Endothelial cell of umbilical vein (primary cell): ENCODE data around the gene TTC9. TPM values are rescaled to one million over a fixed set of nuclear protein-coding genes. Genes with fewer than 3 reads are reported as not detected.

Source experiments
- BruUV-seq: library from RNA; stranded (reverse); fragments of 400-500 nt; replicated peaks from 2 replicates; lab custom pipeline; 2021; lab: Mats Ljungman, UMichigan
- CTCF ChIA-PET: fragments of 300-600, 350-600 bp; sonication (Branson Sonifier 250); formaldehyde crosslinking; loops from one replicate; lab custom pipeline; 2021; ENCODE audit warnings: antibody characterized with exemption, inconsistent platforms; lab: Charles Lee
- POLR2A ChIA-PET: fragments of 300-600, 350-600 bp; sonication (Branson Sonifier 250); formaldehyde crosslinking; loops from one replicate; lab custom pipeline; 2021; ENCODE audit warnings: antibody characterized with exemption, inconsistent platforms; lab: Charles Lee
- DNase-seq: peaks from one replicate; pipeline ENCODE4 v3.0.0-alpha.2; 2011; ENCODE audit warnings: low read depth, low spot score
- FAIRE-seq: peaks from 2 replicates; lab custom pipeline; 2011; peaks lifted over from hg19 to GRCh38; lab: Jason Lieb, UNC
- H2AFZ ChIP-seq: 2 replicates; pipeline ENCODE4 v1.6.0; 2012; ENCODE audit warnings: low read depth, low read length, control low read depth, inconsistent platforms
- H3K27ac ChIP-seq: 2 replicates; pipeline ENCODE4 v1.5.1; 2011; ENCODE audit warnings: low read depth, mild to moderate bottlenecking, control low read depth, low read length, moderate library complexity; ENCODE audit not compliant: insufficient read depth
- H3K27me3 ChIP-seq, 2 experiments: 2 replicates each; pipeline versions ENCODE4 v1.6.0 to v1.6.1; 2011; ENCODE audit warnings: low read length in 2 of 2, mixed read lengths in 1 of 2; ENCODE audit not compliant: control insufficient read depth in 2 of 2, insufficient read depth in 2 of 2
- H3K36me3 ChIP-seq, 2 experiments: 2 replicates in 1 of 2; 3 replicates in 1 of 2; pipeline ENCODE4 v1.5.1; 2011; ENCODE audit warnings: low read length in 2 of 2, mild to moderate bottlenecking in 1 of 2, moderate library complexity in 1 of 2; ENCODE audit not compliant: control insufficient read depth in 2 of 2, insufficient read depth in 2 of 2; ENCODE audit errors: extremely low read depth in 1 of 2
- H3K4me1 ChIP-seq: 3 replicates; pipeline ENCODE4 v1.5.1; 2011; ENCODE audit warnings: mild to moderate bottlenecking, low read length; ENCODE audit not compliant: control insufficient read depth, insufficient read depth; ENCODE audit errors: extremely low read depth
- H3K4me2 ChIP-seq: 2 replicates; pipeline ENCODE4 v1.6.1; 2011; ENCODE audit warnings: low read length, control low read depth, mixed read lengths; ENCODE audit not compliant: insufficient read depth
- H3K4me3 ChIP-seq, 3 experiments: fragments of 200-600 bp in 1 of 3; sonication (generic), shearing (Covaris generic) in 1 of 3; replicated peaks in 1 of 3; 2 replicates each; pipeline ENCODE4 v1.5.1; 2011 to 2016; ENCODE audit warnings: control low read depth in 3 of 3, low read length in 3 of 3, mild to moderate bottlenecking in 2 of 3, inconsistent platforms in 1 of 3, low read depth in 1 of 3, moderate library complexity in 1 of 3; ENCODE audit not compliant: insufficient read depth in 1 of 3
- H3K79me2 ChIP-seq: 2 replicates; pipeline ENCODE4 v1.6.0; 2012; ENCODE audit warnings: low read length, inconsistent platforms; ENCODE audit not compliant: control insufficient read depth, insufficient read depth
- H3K9ac ChIP-seq: replicated peaks from 2 replicates; pipeline ENCODE3; 2011; ENCODE audit warnings: low read length, control low read depth; ENCODE audit not compliant: insufficient read depth; ENCODE audit errors: extremely low read depth
- H3K9me1 ChIP-seq: replicated peaks from 3 replicates; pipeline ENCODE4 v1.6.0; 2011; ENCODE audit warnings: mild to moderate bottlenecking, low read length; ENCODE audit not compliant: control insufficient read depth, insufficient read depth; ENCODE audit errors: extremely low read depth
- H3K9me3 ChIP-seq: replicated peaks from 2 replicates; pipeline ENCODE4 v1.5.1; 2012; ENCODE audit warnings: low read length, inconsistent platforms; ENCODE audit not compliant: control insufficient read depth, insufficient read depth
- H4K20me1 ChIP-seq: replicated peaks from 2 replicates; pipeline ENCODE3; 2011; ENCODE audit warnings: mild to moderate bottlenecking, low read length; ENCODE audit not compliant: control insufficient read depth, insufficient read depth; ENCODE audit errors: extremely low read depth
- EZH2 ChIP-seq: IDR thresholded peaks from 2 replicates; pipeline ENCODE4 v1.6.1; 2012; ENCODE audit warnings: borderline replicate concordance, low read depth, mild to moderate bottlenecking, moderate library complexity, low read length, inconsistent platforms; ENCODE audit not compliant: severe bottlenecking
- FOS ChIP-seq: IDR thresholded peaks from 2 replicates; pipeline ENCODE4 v1.6.1; 2011; ENCODE audit warnings: mild to moderate bottlenecking, low read length, moderate library complexity, borderline replicate concordance; ENCODE audit not compliant: insufficient read depth
- GATA2 ChIP-seq: IDR thresholded peaks from 2 replicates; pipeline ENCODE4 v1.7.0; 2011; ENCODE audit warnings: low read depth, mild to moderate bottlenecking, moderate library complexity, mixed read lengths, low read length; ENCODE audit not compliant: insufficient read length, insufficient read depth
- JUN ChIP-seq: IDR thresholded peaks from 2 replicates; pipeline ENCODE4 v1.6.1; 2011; ENCODE audit warnings: borderline replicate concordance, low read depth; ENCODE audit not compliant: insufficient read length, insufficient read depth
- MAX ChIP-seq: IDR thresholded peaks from 2 replicates; pipeline ENCODE4 v1.6.1; 2011; ENCODE audit not compliant: insufficient read depth, insufficient read length
- MYC ChIP-seq: IDR thresholded peaks from one replicate; pipeline ENCODE4 v1.6.1; 2011; ENCODE audit warnings: mild to moderate bottlenecking, low read depth, low read length
- POLR2A ChIP-seq: IDR thresholded peaks from 2 replicates; pipeline ENCODE4 v1.6.1; 2012; ENCODE audit warnings: low read depth, mild to moderate bottlenecking, control low read depth, low read length
- POLR2AphosphoS5 ChIP-seq: IDR thresholded peaks from 2 replicates; pipeline ENCODE4 v1.6.1; 2012; ENCODE audit warnings: low read depth, mild to moderate bottlenecking, control low read depth, low read length, moderate library complexity; ENCODE audit not compliant: insufficient read depth
- dilution Hi-C: fragments of 300-500 bp; cut with MboI; formaldehyde crosslinking; loops from one replicate; pipeline ENCODE4 v1.15.0; 2019; ENCODE audit warnings: low sequenced_read_pairs; ENCODE audit not compliant: extremely low pct_ligation_motif_present
- intact Hi-C: fragments of 100-400 bp; cut with micrococcal nuclease; formaldehyde crosslinking; loops from one replicate; pipeline ENCODE4 v1.10.0; 2022
- polyA plus RNA-seq, 4 experiments: library from polyadenylated mRNA; depleted of rRNA in 3 of 4; stranded (reverse) in 3 of 4; unstranded in 1 of 4; fragments of >200 nt; gene quantifications; 2 replicates each; pipeline versions ENCODE4 v1.2.1 to v1.2.3, GENCODE V29; 2011 to 2012; ENCODE audit warnings: missing spikeins in 1 of 4
- total RNA-seq: library from RNA; stranded (reverse); gene quantifications from 2 replicates; pipeline ENCODE4 v1.2.3, GENCODE V29; 2021
- TF ChIP-seq, protein P1 (sequence below), 2 donors: IDR thresholded peaks; 1 replicate in 1 of 2; 2 replicates in 1 of 2; pipeline ENCODE4 v1.5.1; 2011; ENCODE audit warnings: low read length in 2 of 2, mild to moderate bottlenecking in 2 of 2, moderate library complexity in 2 of 2, control low read depth in 1 of 2, inconsistent platforms in 1 of 2, low read depth in 1 of 2; ENCODE audit not compliant: insufficient read depth in 1 of 2; ENCODE audit errors: extremely low read depth in 1 of 2

Gene TTC9
- total and polyA plus RNA-seq, 2 donors (not counting 3 experiments of a cell fraction or from before 2014, with no cell fraction given), result 0.06 TPM; not detected in 1

DNA sequence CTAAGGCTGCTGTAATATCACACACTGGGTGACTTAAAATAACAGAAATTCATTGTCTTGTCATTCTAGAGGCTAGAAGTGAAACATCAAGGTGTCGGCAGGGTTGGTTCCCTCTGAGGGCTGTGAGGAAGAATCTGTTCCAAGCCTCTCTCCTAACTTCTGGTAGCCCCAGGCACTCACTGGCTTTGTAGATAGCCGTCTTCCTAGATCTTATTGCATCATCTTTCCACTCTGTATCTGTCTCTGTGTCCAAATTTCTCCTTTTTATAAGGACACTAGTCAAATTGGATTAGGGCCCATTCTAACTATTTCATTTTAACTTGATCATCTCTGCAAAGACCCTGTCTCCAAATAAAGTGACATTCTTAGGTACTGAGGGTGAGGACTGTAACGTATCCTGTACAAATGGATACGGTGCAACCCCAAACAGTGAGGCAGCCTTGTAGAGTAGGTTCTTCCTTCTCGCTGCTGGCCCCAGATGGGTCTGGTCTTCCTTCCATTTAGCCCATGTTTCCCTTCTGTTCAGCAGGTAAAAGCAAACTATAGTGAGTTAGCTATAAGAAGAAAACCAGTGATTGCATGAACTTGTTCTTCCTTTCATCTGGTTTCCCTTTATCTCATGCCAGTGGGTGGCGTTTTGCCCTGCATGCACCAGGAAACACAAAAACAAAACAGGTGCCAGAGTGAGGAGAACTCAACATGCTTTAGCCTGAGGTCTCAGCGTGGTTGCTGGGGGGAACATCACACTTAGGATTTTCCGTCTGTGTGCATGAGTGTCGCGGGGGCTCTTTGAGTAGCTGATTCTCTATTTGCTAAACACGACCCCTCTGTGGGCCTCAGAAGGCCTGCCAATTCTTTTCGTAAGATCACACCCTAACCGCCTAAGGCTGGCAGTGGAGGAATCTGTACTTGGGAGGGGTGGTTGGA is 19.5 kb downstream of the TTC9 start:
- H3K9ac ChIP-seq, result no peak overlapping the region
- no peak overlapping the region for H3K27ac ChIP-seq
- no peak overlapping the region for H3K4me3 ChIP-seq
- FAIRE-seq (no peak), DNase-seq (no peak)
- no peaks in the 10 kb centered on the region for H3K9me1 ChIP-seq
- H3K4me2 ChIP-seq, result no peak overlapping the region
- dilution Hi-C loops (no loop called here), intact Hi-C loops (no loop called here)
- CTCF ChIA-PET, result no interaction called here
- no peaks in the 10 kb centered on the region for H3K4me1 ChIP-seq
- H4K20me1 ChIP-seq, result no peaks in the 10 kb centered on the region
- POLR2A ChIA-PET, result no interaction called here
- H2AFZ ChIP-seq, result no peak overlapping the region
- TF ChIP-seq, protein P1, sequence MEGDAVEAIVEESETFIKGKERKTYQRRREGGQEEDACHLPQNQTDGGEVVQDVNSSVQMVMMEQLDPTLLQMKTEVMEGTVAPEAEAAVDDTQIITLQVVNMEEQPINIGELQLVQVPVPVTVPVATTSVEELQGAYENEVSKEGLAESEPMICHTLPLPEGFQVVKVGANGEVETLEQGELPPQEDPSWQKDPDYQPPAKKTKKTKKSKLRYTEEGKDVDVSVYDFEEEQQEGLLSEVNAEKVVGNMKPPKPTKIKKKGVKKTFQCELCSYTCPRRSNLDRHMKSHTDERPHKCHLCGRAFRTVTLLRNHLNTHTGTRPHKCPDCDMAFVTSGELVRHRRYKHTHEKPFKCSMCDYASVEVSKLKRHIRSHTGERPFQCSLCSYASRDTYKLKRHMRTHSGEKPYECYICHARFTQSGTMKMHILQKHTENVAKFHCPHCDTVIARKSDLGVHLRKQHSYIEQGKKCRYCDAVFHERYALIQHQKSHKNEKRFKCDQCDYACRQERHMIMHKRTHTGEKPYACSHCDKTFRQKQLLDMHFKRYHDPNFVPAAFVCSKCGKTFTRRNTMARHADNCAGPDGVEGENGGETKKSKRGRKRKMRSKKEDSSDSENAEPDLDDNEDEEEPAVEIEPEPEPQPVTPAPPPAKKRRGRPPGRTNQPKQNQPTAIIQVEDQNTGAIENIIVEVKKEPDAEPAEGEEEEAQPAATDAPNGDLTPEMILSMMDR (IDR thresholded peaks at IDR 0.05; ENCODE audit: extremely low read depth in 1 of 2, insufficient read depth in 1 of 2, low read depth in 1 of 2, low read length in 2 of 2), result no peak
- TF ChIP-seq FOS, result no peak
- TF ChIP-seq MAX, result no peak
- TF ChIP-seq GATA2, result no peak
- TF ChIP-seq MYC, result no peak
- no peak for TF ChIP-seq POLR2AphosphoS5
- TF ChIP-seq POLR2A, result no peak
- TF ChIP-seq EZH2, result no peak
- no peak for TF ChIP-seq JUN
- BruUV-seq, result no TSS peak
- no peaks in the 10 kb centered on the region for H3K36me3 ChIP-seq
- H3K79me2 ChIP-seq, result no peaks in the 10 kb centered on the region
- no peaks in the 10 kb centered on the region for H3K27me3 ChIP-seq
- no peaks in the 10 kb centered on the region for H3K9me3 ChIP-seq
